ENCODE data around the gene INO80.
"Not testable (repeated sequence)": the region's sequence is repeated elsewhere in the genome, so short reads cannot be mapped to it uniquely, and the experiment has no call there.

The INO80 gene

DNA sequence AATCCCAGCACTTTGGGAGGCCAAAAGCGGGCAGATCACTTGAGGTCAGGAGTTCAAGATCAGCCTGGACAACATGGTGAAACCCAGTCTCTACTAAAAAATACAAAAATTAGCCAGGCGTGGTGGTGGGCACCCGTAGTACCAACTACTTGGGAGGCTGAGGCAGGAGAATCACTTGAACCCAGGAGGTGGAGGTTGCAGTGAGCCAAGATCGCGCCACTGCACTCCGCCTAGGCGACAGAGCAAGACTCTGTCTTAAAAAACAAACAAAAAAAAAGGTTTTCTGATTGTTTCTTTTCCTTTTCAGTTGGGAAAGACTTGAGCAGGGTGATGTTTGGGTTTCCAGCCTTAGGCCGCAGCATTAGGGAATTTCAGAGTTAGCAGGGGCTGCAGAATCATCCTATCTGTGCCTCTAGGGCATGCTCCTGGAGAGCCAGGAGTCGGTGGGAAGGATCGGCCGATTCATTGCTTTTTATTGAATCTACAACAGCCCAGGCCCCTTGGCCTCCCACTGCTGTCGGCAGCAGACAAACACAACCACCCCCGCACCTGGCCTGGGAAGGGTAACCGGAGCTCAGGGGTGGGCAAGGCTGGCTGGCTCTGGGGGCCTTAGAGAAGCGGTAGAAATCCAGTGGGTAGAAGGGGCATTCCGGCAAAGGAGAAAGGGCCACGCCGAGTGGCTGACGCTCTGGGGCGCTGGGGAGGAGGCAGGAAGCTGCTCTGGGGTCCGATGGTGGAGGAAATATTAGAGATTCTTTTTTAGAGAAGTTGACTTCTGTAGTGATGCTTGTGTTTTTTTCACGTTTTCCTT lies 156.5 kb downstream of the INO80 start:
- DNase-seq = no peak

DNA sequence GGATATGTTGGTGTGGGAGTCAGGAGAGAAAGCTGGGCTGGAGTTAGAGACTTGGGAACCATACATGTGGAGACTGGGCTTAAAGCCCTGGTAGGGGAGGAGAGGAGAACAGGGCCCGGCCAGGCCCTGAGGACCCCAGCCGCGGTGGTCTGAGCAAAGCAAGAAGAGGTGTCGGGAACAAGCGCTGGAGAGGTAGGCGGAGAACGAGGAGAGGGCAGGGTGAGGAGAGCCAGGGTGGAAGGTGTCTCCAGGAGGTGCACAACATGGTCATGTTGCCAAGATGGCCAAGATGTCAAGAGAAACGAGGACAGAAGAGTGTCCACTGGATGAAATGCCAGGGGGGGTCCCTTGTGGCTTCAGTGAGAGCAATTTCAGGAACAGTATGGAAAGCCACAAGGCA lies 157.4 kb downstream of the INO80 start:
- no peak for DNase-seq

DNA sequence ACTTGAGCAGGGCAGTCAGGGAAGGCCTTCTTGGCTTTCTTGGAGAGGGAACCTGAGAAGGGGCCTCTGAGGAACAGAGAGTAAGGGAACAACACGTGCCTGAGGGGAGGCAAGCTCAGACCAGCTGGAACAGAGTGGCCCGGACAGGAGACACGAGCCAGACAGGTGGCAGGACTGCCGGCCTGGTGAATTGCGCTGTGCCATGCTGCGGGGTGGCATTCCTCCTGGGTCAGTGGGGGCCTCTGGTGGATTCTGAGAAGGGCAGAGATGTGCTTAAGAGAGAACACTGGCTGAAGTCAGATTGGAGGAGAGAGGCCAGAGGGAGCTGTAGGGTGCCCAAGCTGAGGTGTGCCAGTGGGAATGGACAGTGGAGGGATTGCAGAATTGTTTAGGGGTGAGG lies 157.9 kb downstream of the INO80 start:
- no peak for DNase-seq

DNA sequence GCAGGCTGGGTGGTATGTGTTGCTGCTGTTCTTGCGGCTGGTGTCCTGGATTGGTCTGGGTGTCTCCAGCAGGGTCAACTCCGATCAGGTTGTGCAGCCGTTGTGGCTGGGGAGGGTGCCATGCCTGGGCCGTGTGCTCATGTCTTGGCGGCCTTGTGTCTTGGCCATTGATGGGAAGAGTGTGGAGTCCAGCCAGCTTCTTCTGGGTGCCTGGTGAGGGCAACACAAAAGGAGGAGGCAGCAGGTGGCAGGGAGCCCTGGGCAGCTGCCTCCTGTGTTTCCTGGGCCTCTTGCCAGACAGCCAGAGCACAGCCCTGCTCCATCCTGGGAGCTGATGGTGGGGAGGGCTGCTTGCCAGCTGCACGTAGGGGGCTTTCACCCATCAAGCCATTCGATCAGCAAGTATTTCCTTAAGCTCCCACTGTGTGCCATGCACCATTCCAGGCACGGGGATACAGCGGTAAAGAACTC lies 158.5 kb downstream of the INO80 start:
- DNase-seq = no peak

DNA sequence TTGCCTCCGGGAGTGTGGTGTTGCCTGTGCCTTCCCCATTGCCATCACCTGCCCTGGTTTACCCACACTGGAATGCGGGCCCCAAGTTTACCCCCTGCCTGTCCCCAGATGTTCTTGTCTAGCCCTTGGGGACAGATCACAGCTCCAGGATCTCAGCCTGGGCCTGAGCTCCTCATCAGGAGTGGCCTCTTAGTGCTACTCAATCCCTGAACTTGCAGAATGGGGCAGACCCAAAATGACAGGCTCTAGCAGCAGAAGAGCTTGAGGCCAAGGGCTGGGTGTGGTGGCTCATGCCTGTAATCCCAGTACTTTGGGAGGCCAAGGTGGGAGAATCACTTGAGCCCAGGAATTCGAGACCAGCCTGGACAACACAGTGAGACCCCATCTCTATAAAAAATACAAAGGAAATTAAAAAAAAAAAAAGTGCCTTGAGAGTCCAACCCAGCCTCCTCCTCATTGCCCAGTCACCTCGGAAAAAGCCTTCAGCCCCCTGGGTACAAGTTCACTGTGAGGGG lies 159.0 kb downstream of the INO80 start:
- DNase-seq = no peak

DNA sequence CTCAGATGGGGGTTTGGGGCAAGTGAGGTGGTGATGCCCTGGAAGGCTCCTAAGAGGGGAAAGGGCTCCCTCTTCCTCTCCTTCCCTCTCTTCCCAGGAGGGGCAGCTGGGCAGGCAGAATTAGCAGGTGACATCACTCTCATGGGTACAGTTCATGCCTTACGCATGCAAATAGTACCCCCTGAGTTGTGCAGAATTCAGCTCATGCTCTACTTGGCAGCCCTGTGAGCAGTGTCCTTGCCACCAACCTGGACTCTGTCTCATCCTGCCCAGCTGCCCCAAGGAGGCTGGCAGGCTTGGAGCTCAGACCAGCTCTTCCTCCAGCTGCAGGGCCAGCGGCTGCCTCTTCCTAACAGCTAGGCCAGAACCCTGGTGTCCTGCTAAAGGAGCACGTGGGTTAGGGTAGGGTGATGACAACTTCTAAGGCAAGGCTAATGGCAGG lies 159.5 kb downstream of the INO80 start:
- DNase-seq = no peak

DNA sequence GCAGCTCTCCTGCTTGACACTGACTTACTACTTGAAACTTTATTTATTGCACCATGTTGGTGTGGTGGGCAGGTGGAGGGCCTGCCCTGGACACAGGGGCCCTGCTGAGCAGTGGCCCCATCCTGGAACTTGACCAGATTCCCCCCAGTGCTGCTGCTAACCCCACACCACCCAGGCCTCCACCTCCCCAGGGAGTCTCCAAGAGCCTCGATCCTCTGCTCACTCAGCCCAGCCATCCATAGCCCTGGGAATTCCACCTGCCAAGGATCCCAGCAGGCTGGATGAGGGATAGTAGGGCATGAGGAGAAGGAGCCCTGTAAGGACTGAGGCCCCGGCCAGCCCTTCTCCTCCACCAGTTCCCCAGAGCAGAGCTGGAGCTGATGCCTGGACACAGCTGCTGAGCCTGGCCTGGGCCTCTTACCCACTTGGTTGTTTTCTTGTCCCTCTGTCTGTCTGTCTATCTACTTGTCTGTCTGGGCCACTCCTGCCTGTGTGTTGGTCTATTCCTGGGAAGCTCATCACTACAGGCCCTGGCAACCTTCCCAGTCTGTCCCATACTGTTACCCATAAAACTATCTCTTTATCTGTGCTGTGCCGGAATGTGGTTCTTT lies 160.0 kb downstream of the INO80 start:
- no peak for DNase-seq

DNA sequence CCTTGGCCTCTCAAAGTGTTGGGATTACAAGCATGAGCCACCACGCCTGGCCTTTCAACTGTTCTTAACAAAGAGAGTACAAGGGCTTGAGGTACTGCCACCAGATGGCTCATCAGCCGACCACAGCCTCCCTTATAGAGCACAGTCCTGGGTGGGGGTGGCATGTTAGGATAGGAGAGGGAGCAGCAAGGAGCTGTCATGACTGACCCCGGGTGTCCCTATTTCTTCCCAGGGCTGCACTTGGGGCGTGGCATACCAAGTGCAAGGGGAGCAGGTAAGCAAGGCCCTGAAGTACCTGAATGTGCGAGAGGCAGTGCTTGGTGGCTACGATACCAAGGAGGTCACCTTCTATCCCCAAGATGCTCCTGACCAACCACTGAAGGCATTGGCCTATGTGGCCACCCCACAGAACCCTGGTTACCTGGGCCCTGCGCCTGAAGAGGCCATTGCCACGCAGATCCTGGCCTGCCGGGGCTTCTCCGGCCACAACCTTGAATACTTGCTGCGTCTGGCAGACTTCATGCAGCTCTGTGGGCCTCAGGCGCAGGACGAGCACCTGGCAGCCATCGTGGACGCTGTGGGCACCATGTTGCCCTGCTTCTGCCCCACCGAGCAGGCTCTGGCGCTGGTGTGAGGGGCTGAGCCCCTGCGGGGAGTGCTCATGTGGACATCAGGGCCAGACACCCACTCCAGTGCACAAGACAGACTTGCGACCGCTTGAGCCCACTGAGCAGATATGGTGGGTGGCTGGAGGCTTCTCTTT lies 160.8 kb downstream of the INO80 start:
- DNase-seq = no peak

DNA sequence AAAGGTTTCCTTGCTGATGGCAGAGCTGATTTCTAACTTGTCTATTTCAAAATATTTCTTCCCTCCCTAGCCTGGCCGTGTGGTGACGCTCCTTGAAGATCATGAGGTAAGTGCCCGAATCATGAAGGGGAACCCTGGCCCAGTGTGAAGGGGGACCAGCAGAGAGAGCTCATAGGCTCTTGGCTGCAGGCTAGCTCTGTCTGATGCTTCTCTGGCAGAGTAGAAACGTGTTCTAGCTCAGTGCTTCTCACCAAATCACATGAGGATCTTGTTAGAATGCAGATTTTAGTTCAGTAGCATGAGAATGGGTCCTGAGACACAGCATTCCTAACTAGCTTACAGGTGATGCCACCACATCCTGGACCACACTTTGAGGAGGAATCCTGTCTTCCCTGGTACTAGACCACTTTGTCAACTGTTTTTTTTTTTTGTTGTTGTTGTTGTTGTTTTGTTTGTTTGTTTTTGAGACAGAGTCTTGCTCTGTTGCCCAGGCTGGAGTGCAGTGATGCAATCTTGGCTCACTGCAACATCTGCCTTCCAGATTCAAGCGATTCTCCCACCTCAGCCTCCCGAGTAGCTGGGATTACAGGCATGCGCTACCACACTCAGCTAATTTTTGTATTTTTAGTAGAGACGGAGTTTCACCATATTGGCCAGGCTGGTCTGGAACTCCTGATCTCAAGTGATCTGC lies 161.8 kb downstream of the INO80 start:
- DNase-seq = not testable (repeated sequence)

DNA sequence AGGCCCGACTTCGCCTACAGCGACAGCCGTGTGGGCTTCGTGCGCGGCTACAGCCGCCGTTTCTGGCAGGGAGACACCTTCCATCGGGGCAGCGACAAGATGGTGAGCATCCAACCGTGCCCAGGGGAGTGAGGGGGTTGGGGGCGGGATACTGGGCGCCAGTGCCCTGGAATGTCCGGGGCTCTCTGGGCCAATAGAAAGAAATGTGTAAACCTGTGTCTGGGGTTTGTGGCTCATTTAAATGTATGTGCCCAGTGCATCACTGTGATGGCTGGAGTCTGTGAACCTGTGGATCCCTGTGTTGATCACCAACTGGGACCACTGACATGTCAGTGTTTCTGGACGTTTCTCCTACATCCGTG lies 162.4 kb downstream of the INO80 start:
- DNase-seq = no peak

DNA sequence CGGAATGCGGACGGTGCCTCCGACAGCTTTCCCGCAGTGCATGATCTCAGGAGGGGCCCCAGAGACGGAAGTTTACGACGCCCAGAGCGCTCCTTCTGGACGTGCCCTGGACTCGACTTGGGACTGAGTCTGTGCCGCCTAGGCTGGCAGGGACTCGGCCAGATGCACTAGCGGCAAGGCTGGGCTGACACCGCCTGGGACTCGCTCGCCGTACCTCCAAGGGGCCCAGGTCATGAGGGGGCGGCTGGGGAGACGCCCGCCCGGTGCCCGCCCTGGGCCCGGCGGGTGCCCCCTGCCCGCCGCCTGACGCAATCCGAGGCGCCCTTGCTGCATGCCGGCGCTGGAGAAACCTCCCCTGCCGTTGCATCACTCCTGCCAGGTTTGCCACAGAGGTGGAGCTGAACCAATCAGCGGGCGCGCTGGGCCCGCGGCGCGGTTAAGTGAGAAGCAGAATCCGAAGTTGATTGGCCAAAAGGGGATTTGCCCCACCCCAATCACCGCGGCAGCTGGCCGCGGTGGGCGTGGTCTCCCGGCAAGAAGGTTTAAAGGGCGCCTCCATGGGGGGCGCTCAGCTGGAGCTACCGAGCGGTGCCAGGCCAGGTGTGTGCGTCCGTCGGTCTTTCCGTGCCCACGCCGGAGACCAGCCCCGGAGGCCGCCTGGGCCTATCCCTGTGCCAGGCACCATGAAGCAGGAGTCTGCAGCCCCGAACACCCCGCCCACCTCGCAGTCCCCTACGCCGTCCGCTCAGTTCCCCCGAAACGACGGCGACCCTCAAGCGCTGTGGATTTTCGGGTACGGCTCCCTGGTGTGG lies 163.0 kb downstream of the INO80 start, which contains the start of gene CHAC1:
CHAC1 (plus strand) TSS at position 571 of the 812 bp plus-strand sequence; CDS start at position 684, 113 bp downstream.
- peak; percentile 97 for DNase-seq

DNA sequence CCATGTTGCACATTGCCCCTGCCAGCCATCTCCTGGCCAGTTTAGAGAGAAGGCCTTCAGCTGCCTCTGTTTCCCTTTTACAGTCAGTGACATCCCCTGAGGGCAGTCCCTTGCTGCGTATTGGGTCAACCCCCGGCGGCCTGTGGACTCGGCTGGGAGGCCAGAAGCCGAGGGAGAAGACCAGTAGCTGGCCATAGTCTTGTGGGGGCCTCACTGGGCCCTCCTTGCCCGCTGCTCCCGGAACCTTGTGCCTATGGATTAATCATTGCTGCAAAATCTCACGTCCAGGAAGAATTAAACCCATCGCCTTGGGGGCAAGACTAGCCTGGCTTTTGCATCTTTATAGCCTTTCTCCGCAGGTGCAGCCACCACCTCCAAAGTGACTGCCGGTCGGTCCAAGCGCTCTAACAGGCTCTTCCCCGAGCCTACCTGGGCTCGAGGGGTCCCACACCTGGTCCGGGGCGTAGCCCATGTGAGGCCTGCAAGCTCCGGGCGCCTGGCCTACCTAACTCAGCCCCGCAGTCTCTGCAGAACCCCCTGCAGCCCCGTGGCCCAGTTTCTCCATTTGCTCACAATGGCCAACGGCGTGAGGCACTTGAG lies 163.7 kb downstream of the INO80 start:
- no peak for DNase-seq

DNA sequence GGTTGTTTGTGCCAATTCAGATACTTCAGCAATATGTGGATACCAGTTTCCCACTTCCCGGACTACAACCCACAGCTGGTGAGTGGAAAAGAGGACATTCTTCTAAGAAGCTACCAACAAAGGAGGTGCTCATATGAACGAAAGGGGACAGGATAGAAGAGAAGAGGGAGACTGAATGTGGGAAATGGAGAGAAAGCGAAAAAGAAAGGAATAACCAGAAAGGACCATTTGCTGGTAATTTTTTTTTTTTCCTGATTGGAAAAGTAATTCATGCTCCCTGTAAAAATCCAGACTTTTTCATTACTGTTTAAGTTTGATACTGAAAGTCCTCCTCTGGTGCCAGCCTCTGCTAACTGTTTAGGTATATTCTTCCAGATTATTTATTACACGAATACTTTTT lies 164.3 kb downstream of the INO80 start:
- no peak for DNase-seq

DNA sequence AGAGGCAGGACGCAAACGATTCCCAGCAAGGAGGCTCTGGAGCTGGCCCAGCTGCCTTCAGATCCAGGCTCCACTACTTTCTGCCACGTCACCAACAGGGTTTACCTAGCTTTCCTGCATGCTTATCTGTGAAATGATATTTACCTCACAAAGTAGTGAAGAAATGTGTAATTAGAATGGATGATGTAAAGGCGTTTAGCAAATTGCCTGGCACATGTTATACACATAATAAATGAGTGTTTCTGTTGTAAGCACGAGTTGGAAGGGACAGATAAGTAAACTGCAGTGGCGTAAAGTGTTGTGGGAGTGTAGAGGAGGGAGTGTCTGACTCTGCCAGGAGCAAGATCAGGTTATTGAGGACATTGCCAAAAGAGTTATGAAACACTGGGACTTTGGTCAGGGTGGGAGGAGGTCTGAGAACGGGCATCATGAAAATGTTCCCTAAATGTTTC lies 166.3 kb downstream of the INO80 start:
- no peak for DNase-seq

DNA sequence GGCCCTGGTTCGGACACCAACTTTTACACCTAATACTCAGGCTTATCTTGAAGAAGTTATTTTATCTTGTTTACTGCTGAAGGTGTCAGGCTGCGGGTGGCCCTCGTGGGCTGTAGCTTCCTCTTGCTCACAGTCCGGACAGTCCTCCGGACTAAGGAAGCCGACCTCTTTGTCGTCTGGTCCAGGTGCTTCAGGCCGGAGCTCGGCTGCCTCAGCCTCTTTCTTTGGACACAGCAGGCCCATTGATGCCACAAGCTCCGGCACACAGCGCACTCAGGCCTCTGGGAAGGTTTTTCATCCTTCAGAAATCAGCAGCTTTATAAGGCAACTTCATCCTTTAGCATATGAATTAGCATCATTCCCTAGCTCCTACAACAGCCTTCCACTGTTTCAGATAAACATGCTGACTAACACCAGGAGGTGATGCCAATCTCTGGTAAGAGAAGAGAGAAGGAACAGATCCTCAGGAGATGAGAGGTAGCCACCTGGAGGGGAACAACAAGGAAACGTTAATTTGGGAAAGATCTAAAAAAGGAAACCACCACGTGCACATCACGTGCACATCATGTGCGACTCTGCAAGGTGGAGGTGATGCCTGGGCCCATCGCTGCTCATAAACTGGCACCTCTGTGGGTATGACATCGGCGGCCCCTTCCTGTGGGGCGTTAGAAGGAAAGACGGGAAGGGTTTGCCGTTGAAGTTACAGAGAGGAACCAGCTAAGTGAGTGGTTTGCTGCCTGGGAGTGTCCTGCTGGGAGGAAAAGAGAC lies 167.2 kb downstream of the INO80 start:
- DNase-seq = no peak

DNA sequence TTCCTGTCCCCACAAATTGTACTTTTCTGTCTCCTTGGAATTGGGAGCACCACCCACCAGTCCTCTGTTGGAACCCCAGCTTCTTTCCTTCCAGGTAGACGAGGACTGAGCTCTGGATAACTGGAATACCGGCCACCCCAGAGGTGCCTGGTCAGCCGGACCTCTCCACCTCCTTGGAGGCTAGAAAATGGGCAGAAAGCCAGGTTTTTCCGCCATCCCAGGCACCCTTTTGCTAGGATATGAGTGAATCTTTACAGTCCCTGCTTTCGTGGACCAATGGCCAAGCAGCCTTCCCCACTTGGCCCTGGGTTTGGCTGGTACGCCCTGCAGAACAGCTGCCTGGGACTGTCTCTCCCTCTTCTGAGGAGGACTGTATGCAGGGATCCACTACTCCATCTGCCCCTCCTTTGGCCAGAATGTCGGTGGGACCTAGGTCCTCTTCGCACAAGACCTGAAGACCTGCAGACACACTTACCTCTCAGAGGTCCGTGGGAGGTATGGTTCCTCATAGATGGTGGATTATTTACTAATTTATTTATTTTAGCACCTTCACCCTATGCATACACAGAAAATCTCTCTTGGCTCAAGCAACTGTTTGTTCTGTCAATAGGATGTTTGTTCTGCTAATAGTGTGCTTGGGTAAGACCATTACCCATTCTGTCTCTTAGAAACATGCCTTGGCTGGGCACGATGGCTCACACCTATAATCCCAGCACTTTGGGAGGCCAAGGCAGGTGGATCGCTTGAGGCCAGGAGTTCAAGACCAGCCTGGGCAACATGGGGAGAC lies 171.4 kb downstream of the INO80 start:
- no peak for DNase-seq

DNA sequence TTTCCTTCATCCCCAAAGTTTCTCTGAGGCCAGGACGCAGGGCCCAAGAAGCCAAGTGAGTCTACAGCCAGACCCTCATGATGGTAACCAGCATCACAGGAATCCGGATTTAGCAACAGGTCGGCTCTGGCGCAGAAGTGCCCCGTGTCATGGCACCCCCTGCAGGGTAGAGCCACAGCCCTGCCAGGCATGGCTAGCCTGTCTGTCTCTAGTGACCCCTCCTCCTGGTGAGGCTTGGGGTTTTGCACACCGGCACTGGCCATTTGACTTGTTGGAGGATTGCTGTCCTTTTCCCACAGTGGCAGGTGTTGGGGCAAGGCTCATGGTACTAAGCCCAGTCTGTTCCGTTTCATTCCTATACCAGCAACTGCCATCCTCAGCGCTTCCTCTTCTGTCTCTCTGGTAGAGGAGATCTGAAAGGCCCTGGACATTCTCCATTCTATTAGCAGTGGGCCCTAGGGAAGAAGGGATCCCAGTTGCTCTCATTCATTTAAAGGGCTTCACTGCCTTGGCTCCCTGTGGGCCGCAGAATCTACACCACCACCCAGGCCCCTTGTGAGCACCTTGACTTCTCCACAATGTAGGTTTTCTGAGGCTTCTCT lies 172.2 kb downstream of the INO80 start:
- DNase-seq = no peak

DNA sequence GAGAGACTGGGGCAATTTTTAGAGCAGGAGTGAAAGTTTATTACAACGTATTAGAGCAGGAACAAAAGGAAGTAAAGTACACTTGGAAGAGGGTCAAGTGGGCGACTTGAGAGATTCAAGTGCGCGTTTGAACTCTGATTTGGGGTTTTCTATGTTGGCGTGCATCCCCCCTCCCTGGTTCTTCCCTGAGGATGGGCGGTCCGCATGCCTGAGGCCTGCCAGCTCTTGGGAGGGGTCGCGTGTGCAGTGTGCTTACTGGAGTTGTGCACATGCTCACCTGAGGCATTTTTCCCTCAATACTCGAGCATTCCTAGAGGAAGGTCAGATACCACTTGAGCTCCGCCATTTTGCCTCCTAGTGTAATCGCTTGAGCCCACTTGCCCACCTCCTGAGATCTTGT lies 173.2 kb downstream of the INO80 start:
- no peak for DNase-seq

DNA sequence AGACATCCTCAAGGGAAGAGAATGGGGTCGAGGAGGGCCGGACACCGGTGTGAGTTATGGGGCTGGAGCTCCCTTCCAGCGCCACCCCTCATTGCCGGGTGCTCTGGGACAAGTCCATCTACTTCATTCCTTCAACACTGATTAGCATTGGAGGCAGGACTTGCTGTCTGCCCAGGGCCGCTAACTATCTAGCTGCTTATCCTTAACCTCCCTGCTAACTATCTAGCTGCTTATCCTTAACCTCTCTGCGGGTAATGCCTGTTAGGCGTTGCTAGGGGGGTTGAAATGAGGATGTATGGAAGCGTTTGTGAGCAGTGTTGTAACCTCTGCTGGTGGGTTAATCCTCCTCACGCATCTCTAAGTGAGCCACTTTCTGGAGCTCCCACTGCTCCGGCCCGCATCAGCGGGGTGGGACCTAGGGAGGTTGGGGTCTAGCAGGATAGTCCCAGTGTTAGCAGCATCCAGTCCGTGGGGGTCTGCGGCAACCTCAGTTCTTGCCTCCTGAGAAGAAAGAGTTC lies 173.7 kb downstream of the INO80 start:
- DNase-seq = no peak

Data from stimulated activated CD4-positive, alpha-beta T cell treated with anti-CD3 and anti-CD28 coated beads, Interleukin-4, amount 100 ng/mL, for 1 hour (primary cell).